Activated CD4-positive, alpha-beta T cell treated with anti-CD3 and anti-CD28 coated beads, Interleukin-2, amount 50 U/mL, for 16 hours (primary cell): ENCODE data around the gene ZBTB8OS.
"Not testable (repeated sequence)": the region's sequence is repeated elsewhere in the genome, so short reads cannot be mapped to it uniquely, and the experiment has no call there.

Source experiments
- DNase-seq: peaks from one replicate; pipeline ENCODE4 v3.0.0-alpha.2; 2020

ZBTB8OS gene

GRCh38 chr1:32650248-32650751 lies at the start of gene ZBTB8OS:
TSS of gene ZBTB8OS (minus strand) at chr1:32650550. CDS start at chr1:32650529, 21 bp downstream.
- peak; percentile 94 for DNase-seq

GRCh38 chr1:32696996-32697395 lies 46.6 kb upstream of the ZBTB8OS start:
- DNase-seq: not testable (repeated sequence)

- no peak for DNase-seq
Observed at GRCh38 chr1:32696041-32696440, 45.7 kb upstream of the ZBTB8OS start.

GRCh38 chr1:32695098-32695904 lies 45.0 kb upstream of the ZBTB8OS start:
- no peak for DNase-seq

DNA sequence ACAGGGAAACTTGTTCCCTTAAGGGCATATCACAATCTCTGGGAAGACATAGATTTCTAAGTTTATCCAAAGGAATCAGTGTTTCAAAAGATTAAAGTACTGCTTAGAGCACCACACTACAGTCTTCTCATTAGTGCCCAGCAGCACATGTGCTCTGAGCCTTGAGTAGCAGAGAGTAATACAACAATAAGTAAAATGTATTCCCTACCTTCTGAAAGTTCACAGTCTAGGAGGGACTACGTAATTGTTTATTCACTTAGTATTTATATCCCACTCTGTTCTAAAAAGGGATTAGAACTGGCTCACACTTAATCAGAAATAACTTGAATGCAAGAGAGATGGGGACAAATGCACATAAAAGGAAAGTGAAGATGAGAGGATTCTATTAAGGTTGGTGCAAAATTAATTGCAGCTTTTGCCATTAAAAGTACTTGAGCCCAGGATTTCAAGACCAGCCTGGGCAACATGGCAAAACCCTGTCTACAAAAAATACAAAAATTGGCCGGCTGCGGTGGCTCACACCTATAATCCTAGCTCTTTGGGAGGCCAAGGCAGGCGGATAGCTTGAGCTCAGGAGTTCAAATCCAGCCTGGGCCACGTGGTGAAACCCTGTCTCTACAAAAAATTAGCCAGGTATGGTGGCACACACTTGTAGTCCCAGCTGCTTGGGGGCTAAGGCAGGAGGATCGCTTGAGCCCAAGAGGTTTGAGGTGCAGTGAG lies 43.3 kb upstream of the ZBTB8OS start:
- no peak for DNase-seq

GRCh38 chr1:32686387-32686786 lies 36.0 kb upstream of the ZBTB8OS start:
- no peak for DNase-seq

- DNase-seq: no peak
Observed at GRCh38 chr1:32685498-32685897, 35.1 kb upstream of the ZBTB8OS start.

DNA sequence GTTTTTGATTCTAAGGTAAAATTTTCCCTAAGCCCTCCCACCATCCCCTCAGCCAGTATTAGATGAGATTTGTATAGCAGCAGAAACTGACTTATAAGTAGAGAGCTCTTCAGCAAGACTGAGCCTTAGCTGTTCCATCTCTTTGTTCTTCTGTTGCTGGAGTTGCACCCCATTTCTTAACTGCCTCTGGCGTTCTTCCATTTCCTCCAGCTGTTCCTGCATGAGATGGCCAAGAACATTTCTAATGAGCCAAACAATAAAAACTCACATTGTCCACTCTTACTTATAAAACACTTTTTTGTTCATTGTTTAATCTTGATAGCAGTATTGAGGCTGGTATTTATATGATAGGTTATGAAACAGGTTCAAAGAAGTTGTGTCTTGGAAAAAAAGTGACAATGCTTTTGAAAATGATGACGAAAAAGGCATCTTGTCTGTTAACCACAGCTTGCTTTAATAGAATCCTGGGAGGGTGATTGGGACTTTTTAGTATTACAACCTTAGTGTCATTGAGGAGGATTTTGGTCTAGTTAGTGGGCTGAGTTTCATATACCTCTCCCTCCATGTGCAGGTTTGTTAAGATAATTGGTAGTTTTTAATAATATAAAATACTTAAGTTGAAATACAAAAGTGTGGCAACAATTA lies 33.9 kb upstream of the ZBTB8OS start:
- DNase-seq: no peak

DNA sequence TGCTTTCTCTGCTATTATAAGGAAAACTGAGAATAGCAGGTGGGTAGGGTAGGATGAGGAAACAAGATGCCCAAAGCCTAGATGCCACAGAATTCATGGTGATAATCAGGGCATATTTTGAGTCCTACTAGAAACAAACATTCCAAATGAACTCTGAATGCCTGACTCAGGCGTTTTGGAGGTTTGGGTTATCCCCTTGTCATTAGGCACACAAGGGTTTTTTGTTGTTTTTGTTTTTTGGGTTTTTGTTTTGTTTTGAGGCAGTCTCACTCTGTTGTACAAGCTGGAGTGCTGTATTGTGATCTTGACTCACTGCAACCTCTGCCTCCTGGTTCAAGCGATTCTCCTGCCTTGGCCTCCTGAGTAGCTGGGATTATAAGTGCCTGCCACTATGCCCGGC lies 33.0 kb upstream of the ZBTB8OS start:
- DNase-seq: no peak

- no peak for DNase-seq
Observed at GRCh38 chr1:32681999-32682398, 31.6 kb upstream of the ZBTB8OS start.

DNA sequence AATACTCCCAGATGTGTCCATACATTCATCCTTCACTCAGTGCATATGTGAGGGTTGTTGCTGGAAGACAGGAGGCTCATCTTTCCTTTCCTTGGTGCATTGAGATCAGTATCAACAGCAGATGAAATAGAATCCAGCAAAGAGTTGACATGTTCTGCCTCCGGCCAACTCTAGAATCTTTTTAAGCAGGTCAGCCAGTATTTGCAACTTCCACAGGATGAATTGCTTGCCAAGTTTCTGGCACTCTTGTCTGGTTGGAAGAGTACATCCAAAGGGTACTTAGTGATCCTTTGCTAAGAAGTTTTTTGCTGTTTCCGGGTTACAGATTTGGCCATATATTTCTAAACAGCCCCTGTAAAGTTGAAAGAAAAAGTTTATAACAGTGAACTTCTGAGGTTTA lies 31.2 kb upstream of the ZBTB8OS start:
- no peak for DNase-seq

- DNase-seq: no peak
Observed at GRCh38 chr1:32680642-32681041, 30.3 kb upstream of the ZBTB8OS start.

DNA sequence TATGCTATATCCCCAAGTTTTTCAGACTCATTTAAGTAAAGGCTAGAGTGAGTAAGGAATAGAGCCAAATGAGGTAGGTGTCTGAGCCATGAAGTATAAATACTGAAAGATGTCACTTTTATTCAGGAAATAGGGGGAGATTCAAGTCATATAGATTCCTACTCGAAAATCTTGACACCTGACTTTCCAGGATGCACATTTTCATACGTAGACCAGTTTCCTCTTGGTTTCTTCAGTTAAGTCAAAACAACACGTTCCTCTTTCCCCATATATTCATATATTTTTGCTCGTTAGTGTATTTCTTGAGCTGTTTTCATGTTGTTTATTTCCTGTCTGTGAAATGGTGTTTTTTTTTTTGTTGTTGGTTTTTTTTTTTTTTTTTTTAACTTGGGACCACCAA lies 29.6 kb upstream of the ZBTB8OS start:
- DNase-seq: not testable (repeated sequence)

GRCh38 chr1:32676945-32677344 lies 26.6 kb upstream of the ZBTB8OS start:
- no peak for DNase-seq

DNA sequence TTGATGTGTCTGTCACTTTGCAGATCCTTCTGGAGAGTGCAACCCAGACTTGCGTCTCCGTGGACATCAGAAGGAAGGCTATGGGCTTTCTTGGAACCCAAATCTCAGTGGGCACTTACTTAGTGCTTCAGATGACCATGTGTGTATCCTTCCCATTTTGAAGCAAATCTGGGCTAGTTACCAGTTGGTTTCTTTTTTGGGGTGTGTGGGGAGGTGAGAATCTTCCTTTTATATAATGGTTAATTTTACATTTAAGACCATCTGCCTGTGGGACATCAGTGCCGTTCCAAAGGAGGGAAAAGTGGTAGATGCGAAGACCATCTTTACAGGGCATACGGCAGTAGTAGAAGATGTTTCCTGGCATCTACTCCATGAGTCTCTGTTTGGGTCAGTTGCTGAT lies 18.4 kb upstream of the ZBTB8OS start:
- not testable (repeated sequence) for DNase-seq

DNA sequence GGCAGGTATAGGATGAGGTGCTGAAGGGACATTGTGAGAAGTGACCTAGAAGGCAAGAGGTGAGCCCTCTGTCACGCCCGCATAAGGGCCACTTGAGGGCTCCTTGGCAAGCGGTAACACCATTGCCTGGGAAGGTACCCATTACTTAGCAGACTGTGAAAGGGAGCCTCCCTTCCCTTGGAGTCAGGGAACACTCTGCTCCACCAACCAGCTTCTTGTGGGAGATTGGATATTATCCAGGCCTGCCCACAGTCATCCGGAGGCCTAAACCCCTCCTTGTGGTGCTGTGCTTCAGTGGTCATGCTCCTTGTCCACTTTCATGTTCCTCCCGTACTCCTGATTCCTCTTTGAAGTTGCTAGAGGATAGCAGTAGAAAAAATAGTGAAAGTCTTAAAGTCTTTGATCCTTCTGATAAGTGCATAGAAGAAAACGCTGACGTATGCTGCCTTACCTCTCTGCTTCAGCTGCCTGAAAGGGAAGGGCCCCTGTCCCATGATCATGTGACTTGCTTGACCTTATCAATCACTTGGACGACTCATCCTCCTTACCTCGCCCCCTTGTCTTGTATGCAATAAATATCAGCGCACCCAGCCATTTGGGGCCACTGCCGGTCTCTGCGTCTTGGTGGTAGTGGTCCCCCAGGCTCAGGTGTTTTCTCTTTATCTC lies 16.7 kb upstream of the ZBTB8OS start:
- no peak for DNase-seq

DNA sequence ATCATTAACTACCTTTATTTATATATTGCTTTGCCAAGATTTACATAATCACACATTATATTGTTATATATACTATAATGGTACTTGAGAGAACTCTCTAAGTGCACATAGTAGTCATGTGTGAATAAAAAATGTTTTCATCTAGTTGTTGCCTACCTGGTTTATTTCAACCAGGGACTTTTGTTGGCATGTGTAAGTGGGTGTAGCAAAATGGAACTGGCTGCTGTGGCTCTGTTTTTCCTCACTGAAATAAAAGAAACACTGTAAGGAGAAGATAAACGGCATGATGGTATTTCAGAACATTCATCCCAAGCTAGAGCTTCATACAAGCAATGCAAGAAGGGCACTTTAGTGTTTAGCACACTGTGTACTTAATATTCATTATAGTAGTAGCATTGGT lies 15.6 kb upstream of the ZBTB8OS start:
- no peak for DNase-seq

DNA sequence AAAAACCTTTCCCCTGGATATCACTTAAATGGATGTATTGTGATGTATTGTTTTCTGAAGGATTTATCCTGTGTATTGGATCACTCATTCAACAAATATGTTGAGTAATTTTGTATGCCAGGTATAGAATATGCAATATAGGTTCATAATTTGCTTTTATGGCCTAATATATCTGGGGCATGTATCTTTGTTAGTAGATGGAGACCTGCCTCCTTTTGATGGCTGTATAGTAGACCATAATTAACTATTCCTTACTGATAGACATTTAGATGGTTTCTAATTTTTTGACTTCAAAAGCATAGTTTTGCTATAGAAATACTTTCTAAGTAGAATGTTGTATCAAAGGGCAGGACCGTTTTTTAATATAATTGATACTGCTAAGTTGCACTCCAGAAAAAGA lies 9.2 kb upstream of the ZBTB8OS start:
- no peak for DNase-seq

DNA sequence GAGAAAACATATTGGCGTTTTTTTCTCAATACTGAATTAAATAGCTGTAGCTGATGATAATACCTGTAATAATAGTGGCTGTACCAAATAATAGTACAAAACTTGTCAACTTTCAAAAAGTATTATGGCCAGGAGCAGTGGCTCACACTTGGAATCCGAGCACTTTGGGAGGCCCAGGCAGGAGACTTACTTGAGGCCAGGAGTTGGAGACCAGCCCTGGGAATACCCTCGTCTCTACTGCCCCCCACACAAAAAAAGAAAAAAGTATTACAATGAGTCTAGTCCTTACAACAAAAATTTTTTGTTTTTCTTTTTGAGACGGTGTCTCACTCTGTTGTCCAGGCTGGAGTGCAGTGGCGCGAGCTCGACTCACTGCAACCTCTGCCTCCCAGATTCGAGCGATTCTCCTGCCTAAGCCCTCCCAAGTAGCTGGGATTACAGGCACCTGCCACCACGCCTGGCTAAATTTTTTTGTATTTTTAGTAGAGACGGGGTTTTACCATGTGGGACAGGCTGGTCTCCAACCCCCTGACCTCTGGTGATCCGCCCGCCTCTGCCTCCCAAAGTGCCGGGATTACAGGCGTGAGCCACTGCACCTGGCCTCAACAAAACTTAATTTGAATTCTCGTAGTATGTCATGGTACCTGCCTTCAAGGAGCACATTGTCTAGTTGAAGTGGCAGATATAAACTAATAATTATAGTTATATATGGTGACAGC lies 2.1 kb upstream of the ZBTB8OS start:
- no peak for DNase-seq

GRCh38 chr1:32651461-32652073 lies 1.2 kb upstream of the ZBTB8OS start:
- no peak for DNase-seq

- DNase-seq: peak; percentile 98
Observed at GRCh38 chr1:32650752-32651460, 556 bp upstream of the ZBTB8OS start, which contains the start of gene RBBP4. TSS of gene RBBP4 (plus strand) at chr1:32651208. CDS start at chr1:32651307, 99 bp downstream.
